DMS153 (cell line): Measurements from ENCODE around the gene HOXA6.
A peak's percentile ranks its signal among the peaks of the same experiment; 100 is the strongest.

ENCODE experiments used
- DNase-seq: peaks from one replicate; lab custom pipeline; 2025; lab: John Stamatoyannopoulos, UW

Gene HOXA6

DNA sequence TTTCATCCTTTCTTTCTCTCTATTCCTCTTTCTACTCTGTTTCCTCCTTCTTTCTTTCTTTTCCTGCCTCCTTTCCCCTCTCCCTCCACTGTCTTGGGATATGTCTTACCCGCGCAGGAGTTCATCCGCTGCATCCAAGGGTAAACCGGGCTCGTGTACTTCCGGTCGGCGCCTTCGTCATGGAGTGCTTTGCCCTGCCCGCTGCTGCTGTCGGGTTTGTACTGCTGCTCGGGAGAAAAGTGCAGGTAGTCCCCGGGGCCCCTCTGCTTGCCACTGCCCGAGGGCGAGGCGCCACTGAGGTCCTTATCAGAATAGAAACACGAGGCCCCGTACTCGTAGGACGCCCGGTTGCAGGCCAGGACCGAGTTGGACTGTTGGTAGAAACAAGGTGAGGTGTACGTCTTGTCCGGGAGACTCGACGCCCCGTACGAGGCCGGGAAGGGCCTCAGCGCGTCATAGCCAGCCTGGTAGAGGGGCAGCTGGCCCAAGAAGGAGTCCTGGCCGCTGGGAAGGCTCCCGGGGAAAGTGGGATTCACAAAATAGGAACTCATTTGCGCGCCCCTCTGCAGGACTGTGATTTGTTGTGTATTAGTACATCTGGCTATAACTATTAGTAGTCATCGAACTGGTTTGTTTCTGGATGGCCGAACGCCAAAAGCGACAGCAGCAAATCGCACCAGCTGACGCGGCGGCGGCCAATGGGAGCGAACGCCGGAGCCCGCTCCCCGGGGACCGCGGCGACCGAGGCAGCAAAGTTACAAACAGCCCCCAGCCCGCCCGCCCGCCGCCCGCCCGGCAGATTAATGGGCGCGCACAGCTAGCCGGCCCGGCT, at the start of gene HOXA6:
HOXA6 (minus strand) TSS at position 576 of the 832 bp plus-strand sequence; CDS start at position 551, 25 bp downstream.
- DNase-seq: peak; percentile 69

DNA sequence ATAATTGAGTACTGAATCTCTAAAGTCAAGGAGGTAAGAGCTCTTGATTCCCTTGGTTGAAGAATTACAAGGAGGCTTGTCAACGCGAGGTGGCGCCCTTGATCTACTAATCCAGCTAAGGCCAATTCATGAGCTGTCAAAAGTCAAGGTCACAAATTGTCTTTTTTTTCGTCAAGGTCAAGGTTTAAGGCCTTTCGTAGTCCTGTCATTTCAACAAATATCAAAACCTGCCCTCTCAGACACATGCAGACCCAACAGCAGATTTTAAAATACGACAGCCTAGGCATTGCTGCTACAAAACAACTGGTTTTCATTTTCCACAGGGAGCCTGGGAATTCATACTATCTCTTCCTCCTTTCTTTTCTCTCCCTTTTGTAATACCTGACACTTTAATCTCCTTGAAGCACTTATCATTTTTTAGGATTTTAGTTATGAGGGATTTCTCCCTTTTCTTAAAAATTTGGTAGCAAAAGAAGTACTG, 48.8 kb upstream of the HOXA6 start:
- DNase-seq: peak; percentile 72

DNA sequence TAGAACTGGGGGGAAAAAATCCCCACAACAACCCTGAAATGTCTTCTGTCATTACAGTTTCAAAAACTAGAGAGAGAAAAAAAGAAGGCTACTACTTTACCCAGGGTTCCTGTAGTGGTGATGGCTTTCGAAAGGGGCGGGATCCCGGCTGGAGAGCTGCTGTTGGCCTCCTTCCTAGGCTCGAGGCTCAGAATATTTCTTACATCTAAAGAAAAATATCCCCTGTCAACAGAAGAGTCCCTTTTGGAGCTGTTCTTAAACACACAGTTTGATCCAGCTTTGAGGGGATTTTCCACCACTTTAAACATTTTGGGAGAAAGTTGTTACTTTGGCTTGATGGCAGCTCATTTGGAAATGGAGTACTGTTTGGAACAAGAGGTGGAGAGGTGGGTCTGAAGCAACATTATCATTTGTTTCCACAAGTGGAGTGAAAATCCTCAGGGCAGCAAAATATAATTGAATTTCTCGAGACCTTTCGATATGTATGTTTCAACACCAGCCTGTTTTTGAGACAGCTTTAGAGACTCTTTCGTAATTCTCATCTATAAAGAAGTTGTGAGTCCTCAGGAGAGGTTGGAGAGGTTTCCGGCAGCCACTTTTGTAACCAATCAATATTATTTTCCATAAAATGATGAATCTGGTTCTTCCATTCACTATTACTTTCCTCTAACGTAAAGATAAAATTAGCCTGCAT, 47.3 kb upstream of the HOXA6 start:
- no peak for DNase-seq

DNA sequence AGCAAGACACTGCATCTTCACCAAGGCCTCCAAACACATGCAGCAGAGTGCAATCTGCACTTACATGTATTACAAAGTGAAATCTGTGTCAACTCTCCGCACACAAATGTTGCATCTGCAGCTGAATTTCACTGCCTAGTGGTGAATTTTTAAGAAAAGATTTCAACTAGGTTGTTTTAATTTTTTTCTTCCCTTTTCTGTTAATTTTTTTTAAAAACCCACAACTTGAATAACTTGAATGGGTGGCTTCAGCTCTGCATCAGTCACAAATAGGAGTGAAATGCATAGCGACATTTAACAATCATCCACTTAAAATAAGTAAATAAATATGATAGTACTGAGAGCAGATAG, 46.4 kb upstream of the HOXA6 start:
- no peak for DNase-seq

DNA sequence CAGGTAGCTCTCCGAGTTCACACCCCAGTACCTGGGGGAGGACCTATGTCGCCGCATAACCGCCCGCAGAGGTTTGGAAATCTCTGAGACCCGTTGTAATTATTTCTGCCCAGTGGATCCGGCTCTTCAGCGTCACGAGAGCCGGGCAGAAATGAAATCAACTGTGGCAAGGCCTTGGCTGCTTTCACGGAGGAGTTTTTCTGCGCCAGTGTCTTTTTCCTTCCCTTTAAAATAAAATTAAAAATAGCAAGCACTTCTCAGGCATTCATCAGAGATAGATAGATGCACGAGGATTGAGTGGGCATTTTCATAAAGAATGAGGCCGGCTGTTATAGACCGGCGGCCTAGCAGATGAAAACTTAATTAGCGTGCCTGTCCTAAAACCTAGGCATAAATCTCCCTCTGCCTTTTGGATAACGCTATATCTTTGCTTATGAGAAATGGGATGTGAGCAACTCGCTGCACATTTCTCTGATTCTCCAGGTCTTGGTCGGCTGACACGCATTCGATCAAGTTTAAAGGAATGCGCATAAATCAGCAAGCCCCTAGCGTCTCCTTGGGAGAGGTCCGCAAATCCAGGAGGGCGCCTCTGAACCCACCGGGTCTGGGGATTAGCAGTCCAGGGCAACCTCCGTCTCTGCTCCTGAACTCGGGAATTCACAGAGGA, 45.9 kb upstream of the HOXA6 start:
- DNase-seq: no peak

DNA sequence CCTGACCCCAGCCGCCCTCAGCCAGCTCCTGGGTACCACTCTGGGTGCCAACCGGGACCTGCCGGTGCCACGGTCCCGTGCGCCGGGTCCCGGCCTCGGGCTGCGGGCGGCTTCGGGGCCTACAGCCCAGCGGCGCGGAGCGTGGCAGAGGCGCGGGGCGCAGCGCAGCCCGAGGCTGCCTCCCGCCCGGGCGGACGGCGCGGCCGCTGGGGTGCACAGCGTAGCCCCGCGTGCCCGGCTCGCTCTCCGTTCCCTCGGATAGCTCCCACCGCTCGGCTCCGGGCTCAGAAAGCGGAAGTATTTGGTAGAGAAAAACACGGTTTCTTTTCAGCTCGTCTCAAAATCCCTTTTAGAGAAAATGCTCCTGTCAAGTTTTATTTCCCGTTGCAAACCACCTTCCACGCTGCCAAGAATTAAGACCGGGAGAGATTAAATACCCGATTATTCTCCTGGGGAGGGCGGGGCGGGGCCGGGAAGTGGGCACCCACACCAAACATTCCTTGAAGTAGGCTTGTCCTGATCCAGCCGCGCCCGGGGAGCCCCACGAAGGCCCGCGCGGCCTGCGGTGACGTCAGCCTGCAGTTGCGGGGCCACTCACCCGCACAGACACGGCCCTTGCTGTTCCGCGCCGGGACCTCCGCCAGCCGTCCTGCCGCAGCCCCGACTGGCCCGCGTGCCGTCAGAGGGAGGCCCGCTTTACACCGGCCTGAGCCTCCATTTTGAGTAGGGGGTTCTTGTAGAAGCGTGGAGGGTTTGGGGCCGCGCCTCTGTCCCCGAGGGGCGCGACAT, 45.2 kb upstream of the HOXA6 start:
- no peak for DNase-seq

DNA sequence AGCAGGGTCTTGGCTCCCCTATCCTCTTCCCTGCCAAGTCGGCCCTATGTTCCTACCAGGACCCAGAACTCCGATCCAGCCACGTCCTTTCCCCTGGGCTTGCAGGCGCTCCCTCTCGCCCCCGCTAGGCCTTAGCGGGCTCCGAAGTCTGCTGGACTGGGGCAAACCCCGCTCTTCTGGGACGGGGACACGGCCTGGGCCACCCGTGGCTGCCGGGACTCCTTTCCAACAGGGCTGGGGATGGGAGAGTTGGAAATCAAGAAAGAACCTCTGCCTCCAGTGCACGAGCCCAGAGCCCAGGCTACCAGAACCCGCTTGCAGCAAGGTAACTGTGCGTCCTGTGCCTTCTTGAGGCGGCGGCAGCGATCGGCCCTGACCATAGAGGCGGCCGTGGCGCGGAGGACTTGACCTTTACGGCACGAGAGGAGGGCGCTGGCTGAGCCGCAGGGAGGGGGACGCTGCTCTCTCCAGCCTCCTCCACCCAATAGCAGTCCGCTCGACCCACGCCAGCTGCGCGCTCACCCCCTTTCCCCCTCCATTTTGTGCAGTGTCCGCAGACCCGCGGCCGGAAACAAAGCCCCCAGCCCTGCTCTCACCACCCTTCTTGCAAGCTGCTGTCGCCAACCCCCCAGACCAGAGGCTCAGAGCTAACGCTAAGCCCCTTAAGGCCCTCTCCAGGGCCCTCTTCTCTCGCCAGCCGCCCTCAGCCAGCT, 44.4 kb upstream of the HOXA6 start:
- no peak for DNase-seq

DNA sequence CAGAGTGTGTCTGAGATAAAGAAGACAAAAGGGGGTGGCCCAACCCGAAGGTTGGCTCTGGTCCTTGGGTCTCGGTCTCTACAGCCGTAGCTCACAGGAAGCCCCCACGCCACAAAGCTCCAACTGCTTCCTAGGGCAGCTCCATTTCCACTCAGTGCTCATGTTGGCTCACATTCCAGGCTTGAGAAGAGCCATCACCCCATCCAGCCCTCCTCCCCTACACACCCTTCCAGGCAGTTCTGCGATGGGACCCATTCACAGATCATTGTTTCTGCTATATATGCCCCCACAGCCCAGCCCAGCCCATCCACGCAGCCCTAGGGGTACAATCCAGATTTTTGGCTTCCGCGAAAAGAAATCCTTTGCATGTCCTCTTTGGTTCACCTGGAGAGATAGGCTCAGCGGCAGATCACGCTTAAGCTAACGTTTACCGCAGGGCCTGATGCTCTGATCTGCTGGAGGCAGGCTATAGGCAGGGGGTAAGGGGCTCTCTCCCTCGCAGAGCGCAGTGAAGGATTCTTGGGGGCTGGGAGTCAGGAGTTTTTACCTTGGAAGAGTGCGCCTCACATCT, 43.7 kb upstream of the HOXA6 start:
- no peak for DNase-seq

DNA sequence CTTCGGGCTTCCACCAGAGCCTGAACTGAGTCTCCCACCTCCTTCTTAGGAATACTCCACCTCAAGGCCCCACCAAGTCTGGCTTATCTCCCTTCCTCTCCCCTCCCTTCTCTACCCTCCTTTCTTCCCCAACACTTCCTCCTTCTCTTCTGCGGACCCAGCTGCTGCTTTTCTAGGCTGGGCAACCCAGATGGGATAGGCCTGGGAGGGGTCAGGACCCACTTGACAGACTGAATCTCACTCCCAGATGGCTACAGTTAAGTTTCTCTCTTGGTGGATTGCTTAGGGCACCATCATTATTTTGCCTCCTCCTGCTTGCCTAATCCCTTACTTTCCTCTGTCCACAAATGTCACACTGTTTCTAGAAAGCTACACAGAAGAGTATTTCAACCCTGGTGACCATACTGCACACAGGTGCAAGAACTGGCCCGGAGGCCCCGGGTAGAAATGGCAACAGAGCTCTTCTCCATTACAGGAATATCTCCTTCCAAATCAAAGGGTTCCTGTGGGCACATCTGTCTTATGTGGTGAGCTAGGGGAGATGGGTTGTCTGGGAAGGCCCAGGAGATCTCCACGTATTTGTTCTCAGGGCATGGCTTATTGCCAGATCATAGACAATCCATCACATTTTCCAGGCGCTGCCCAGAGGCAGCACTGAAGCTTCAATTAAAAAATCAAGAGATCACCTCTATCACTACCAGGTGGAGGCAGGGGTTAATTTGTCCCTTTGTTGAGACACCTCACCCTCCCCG, 42.6 kb upstream of the HOXA6 start:
- DNase-seq: no peak

DNA sequence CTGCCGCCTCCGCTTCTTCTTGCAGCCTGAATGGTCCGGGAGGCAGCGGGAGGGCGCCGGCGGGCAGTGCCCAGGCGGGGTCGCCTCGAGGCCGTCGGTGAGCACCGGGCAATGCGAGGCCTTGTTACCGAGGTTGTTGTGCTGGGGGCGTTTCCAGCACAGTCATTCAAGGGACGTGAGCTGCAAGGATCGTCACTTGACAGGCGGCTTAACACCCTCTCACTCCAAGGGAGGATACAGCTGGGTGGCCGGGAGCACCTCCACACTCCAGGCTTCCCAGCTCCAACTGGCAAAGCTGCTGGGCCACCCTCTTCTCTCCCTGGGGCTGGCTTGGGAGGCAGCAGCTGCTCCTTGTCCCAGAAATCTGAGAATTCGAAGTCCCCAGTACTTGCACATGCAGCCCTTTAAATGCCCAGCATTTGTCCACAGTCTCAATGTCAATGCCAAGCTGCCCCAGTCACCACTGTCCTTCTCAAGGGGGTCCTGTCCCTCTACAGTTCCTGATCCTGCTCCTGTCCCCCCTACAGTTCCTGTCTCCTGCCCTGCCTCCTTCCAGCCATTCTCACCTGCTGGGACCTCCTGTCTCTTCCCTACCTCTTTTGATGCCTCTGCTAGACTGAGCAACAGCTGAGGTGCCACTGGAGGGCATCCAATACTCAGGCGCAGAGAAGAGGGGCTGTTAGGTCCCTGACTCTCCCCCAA, 41.9 kb upstream of the HOXA6 start:
- peak; percentile 18 for DNase-seq

DNA sequence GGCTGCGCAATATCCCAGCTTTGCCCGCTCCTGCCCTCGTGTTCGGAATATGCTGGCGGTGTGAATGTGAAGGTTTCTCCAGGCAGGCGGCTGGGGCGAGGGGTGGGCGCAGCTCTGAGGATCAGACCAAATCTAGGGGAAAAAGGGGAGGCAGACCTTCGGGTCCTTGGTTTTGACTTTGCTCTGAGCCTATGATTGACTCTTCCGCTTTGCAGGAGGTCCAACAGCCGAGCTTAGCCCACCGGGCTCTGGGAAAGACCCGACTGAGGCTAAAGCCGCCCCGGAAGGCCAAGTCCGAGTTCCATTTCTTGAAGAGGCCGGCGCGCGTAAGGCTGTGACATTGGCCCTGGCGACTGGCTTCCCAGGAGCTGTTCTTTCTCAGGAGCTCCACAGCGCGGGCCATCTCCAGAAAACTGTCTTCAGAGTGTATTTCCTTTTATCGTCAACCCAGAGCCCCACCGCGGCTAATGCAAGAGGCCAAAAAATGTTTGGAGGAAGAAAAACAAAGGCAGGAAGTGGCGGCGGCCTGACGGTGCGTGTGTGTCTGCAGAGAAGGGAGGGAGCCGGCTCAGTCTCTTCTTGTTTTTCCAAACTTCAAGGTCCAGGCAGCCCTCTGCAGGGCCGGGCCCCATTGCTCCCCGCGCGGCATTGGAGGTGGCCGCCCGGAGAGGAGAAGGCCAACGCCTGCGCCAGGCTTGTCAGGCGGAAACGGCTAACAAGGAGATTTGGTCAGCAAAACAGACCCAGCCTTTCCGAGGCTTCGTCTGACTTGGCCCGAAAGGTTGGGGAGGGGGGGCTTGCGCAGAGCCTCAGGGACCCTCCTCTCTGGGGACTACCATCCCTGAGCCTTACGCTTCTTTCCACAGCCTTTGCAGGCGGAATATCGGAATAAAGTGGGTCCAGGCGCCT, 41.1 kb upstream of the HOXA6 start:
- DNase-seq: no peak

DNA sequence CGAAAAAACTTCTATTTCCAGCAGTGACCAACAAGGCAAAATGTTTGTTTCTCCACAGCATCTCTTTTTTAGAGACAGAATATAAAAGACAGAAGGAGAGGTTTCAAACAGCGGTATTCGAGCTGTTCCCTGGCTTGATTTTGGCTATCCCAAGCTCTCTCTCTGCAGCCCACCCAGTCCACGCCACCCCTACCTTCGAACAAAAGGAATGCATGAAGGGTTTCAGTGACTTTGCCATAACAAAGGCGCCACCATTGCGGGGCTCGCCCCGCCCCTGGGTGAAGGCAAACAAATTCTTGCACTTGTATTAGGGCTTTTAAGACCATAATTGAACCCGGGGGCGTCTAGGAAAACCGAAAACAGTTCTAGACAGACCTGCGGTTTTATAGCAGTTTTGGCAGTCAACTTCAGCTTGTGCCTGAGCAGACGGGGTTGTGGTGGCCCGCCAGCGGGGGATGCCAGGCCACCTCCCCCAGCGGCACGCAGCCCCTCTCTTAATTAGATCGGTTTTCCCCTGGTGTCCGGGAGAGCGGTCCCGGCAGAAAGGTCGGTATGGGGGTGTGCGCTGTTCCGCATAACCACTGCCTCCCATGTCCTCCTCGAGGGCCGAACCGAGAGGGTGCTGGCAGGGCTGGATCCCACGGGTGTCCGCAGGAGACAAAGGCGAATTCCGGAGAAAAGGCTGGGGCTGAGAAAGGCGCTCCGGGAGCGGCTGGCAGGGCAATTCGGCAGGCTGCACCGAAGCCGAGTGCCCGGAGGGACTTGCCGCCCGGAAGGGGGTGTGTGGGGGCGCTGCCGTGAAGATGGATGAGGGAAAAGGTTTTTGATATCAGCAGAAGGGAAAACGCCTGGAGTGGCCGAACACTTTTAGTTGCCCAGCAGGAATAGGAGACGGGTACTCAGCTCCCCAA, 40.2 kb upstream of the HOXA6 start:
- DNase-seq: no peak

DNA sequence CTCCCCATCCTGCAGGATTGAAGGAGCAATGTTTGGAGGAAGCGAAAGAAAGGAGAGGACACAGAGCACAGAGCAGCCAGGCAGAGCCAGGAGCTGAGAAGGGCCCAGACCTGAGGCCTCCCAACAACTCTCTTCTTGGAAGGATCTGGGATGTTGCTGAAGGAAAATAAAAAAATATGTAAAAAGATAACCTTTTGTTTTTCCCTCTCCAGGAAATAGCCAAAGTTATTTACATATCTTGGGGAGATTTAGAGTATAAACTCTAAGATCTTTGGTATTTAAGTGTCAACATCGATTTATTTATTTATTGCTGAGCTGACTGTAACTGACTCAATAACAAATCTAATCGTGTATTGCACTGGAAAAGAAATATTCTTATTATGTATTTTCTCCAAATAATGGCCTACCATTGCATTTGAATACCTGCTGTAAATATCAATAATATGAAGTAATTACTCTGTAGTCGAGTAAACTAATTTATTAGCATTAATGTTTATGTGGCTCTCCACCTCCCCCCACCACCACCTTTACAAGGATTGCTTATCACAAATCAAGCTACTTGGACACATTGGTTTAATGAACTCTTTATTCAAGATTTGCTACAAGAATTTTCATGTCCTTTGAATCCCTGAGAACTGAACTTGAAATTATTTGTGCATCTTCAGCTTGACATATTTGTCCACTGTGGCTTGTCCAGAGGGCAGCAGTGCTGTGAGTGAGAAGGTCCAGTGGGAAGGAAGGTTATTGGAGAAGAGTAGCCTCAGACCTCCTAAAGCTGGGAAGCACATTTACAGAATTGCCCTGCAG, 39.3 kb upstream of the HOXA6 start:
- DNase-seq: no peak

DNA sequence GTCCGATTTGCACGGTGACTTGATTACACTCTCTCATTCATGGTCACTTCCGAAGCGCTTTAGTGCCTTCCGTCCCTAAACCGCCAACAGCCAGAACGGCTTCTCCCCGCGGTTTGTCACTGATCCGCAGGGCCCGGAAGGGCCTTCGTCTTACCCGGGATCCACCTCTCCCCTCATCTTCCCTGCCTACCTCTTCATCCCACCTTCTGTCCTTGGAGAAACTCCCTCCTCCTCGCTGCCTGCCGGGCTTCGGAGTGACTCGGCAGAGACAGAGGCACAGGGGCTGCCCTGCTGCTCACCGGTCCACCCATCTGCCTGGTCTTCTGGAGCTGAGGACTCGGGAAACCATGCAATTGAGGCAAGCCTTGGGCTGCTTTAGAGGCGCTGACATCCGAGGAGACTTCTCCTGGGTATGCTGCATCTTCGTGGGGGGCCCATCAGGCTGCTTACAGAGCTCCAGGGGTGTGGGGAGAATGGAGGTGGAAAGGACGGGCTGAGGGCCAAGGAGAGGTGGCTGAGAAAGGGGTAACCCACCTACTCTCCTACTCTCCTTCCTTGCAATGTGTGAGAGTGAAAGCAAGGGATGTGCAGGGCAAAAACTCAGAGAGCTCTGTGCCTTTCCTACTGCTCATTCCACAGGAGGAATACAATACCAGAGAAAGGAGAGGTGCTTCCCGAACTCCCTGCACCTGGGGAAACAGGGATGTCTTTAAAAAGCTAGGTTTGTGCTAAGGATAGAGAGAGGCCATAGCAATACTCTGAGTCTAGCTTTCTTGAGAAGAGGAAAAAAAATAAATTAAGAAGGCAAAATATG, 38.5 kb upstream of the HOXA6 start:
- no peak for DNase-seq

DNA sequence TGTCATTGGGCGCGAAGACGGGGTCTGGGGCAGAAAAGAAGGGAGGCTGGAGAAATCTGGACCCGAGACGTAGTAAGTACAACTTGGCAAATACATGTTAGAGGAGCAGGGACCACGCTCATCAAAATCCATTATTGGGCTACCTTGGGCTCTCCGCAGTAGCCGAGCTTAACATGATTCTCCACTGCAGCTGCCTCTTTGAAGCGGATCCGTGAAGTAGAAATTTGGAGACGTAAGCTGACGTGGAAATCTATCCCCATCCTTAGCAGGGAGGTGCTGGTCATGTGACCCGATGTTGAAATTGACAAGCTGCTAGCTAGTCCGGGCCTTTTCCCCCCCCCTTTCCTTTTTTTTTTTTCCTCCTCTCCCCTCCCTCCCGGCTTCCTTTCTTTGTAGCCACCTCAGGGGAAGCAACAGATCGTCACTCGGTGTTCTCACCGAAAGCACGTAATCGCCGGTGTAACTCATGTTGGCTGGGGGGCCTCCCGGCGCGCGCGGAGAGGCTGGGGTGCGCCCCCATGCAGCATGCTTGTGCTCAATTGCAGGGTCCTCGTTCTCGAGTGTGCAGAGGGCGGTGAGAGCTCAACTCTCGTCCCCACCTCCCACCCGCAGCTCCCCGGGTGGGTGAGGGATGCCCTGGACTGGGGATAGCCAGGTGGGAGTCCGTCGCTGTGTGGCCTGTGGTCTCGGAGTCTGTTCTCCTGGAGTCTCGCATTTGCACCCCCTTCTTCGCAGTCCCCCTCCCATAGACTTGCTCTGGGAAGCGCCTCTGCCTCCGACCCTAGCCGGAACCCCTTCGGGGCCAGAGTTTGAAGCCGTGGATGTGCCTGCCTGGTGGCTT, 37.7 kb upstream of the HOXA6 start, which contains the start of gene HOXA11:
HOXA11 (minus strand) TSS at position 220 of the 841 bp plus-strand sequence; CDS start at position 132, 88 bp downstream.
- peak; percentile 72 for DNase-seq
